Lung (tissue), 12 donors: ENCODE results near the gene ELP4. TPM values are rescaled to one million over a fixed set of nuclear protein-coding genes. Genes with fewer than 3 reads are reported as not detected.
A peak's percentile ranks its signal among the peaks of the same experiment; 100 is the strongest.
"Not testable (repeated sequence)": the region's sequence is repeated elsewhere in the genome, so short reads cannot be mapped to it uniquely, and the experiment has no call there.

Source experiments
- ATAC-seq: fragments of 200-7000 bp; cut with Tn5 transposase; one replicate; pipeline ENCODE4 v1.9.1; 2020; ENCODE audit warnings: moderate number of reproducible peaks; ENCODE audit not compliant: insufficient read depth, low FRiP score
- DNase-seq, 3 donors: peaks; one replicate each; pipeline ENCODE4 v3.0.0-alpha.2; 2013 to 2017
- H3K27ac ChIP-seq, 2 donors: one replicate each; pipeline ENCODE4 v1.5.1; 2013; ENCODE audit warnings: mild to moderate bottlenecking in 2 of 2, moderate library complexity in 2 of 2, control low read depth in 1 of 2, inconsistent platforms in 1 of 2, low read depth in 1 of 2, low read length in 1 of 2
- H3K27me3 ChIP-seq, 3 donors: one replicate each; pipeline ENCODE4 v1.5.1; 2013; ENCODE audit warnings: low read length in 2 of 3; ENCODE audit not compliant: control insufficient read depth in 3 of 3, insufficient read depth in 3 of 3
- H3K36me3 ChIP-seq, 4 donors: one replicate each; pipeline ENCODE4 v1.5.1; 2013; ENCODE audit warnings: low read length in 4 of 4, mild to moderate bottlenecking in 1 of 4, moderate library complexity in 1 of 4; ENCODE audit not compliant: control insufficient read depth in 4 of 4, insufficient read depth in 4 of 4
- H3K4me1 ChIP-seq, 5 donors: one replicate each; pipeline ENCODE4 v1.5.1; 2013; ENCODE audit warnings: low read length in 5 of 5, mild to moderate bottlenecking in 2 of 5, moderate library complexity in 1 of 5; ENCODE audit not compliant: control insufficient read depth in 5 of 5, insufficient read depth in 5 of 5
- H3K4me3 ChIP-seq: one replicate; pipeline ENCODE4 v1.5.1; 2013; ENCODE audit warnings: mild to moderate bottlenecking, control low read depth, moderate library complexity
- H3K9ac ChIP-seq, 2 donors: one replicate each; pipeline ENCODE4 v1.5.1; 2013; ENCODE audit warnings: low read length in 2 of 2, control low read depth in 1 of 2; ENCODE audit not compliant: insufficient read depth in 1 of 2
- H3K9me3 ChIP-seq, 4 donors: one replicate each; pipeline ENCODE4 v1.5.1; 2013; ENCODE audit warnings: low read length in 3 of 4, mild to moderate bottlenecking in 1 of 4, moderate library complexity in 1 of 4; ENCODE audit not compliant: control insufficient read depth in 4 of 4, insufficient read depth in 3 of 4
- CTCF ChIP-seq: IDR thresholded peaks from 2 replicates; pipeline ENCODE4 v1.5.1; 2012; ENCODE audit warnings: mild to moderate bottlenecking; ENCODE audit errors: control extremely low read depth, extremely low read depth
- WGBS, 2 donors: extraction: QIAGEN DNeasy Blood & Tissue Kit; methylation state at CpG; one replicate each; pipeline ENCODE4 v1.1.7; 2013; 5-methylcytosine and 5-hydroxymethylcytosine counted together
- polyA plus RNA-seq, 2 donors: library from polyadenylated mRNA; stranded (reverse); fragments of 200-250 nt; gene quantifications; one replicate each; pipeline ENCODE4 v1.2.1, GENCODE V29; 2013
- total RNA-seq, 2 donors: library from RNA; depleted of rRNA in 1 of 2; stranded (reverse); fragments of >200 nt in 1 of 2; gene quantifications; one replicate each; pipeline ENCODE4 v1.2.1, GENCODE V29; 2014 to 2021
- donor health status: control.
- donor health status: control.
- donor health status: Bipolar disorder and iron deficiency.
- donor health status: healthy.
- donor health status: DM: yes; HTN: yes; CAD: no.

The ELP4 gene
- total and polyA plus RNA-seq, 4 donors: 7.7 to 47.8 (median 13.7) TPM

GRCh38 chr11:31484497-31484896 is 25.1 kb upstream of the ELP4 start:
- Histone ChIP-seq H3K9ac (no peak overlapping the region), H3K4me1 (no peaks in the 10 kb centered on the region), H3K4me3 (no peak overlapping the region), H3K27me3 (no peaks in the 10 kb centered on the region), H3K27ac (no peak overlapping the region), H3K36me3 (peaks cover 0 to 3% (median 0%) of the 10 kb centered on the region in 4 donors), H3K9me3 (no peaks in the 10 kb centered on the region)
- WGBS, 2 donors: 85 to 91% methylated on average over 4 of the region's 4 CpGs
- no peak for TF ChIP-seq CTCF
- no peak for DNase-seq
- ATAC-seq: no peak

GRCh38 chr11:31487848-31488247 is 21.7 kb upstream of the ELP4 start:
- TF ChIP-seq CTCF: no peak
- no peak for ATAC-seq
- Histone ChIP-seq H3K27me3 (no peaks in the 10 kb centered on the region), H3K9ac (no peak overlapping the region), H3K4me3 (no peak overlapping the region), H3K27ac (no peak overlapping the region), H3K9me3 (no peaks in the 10 kb centered on the region), H3K4me1 (peaks cover 0 to 9% (median 6%) of the 10 kb centered on the region in 5 donors), H3K36me3 (peaks cover 0 to 6% (median 0%) of the 10 kb centered on the region in 4 donors)
- 17 to 32% methylated on average over 1 of the region's 1 CpG for WGBS, 2 donors
- peak in 2 of 3 donors; percentile 69 to 72 for DNase-seq

GRCh38 chr11:31492320-31492913 is 17.1 kb upstream of the ELP4 start:
- 89 to 92% methylated on average over 2 of the region's 2 CpGs for WGBS, 2 donors
- Histone ChIP-seq H3K4me3 (no peak overlapping the region), H3K36me3 (peaks cover 0 to 8% (median under 1%) of the 10 kb centered on the region in 4 donors), H3K9me3 (no peaks in the 10 kb centered on the region), H3K9ac (no peak overlapping the region), H3K27ac (no peak overlapping the region), H3K4me1 (peaks cover 0 to 9% (median 6%) of the 10 kb centered on the region in 5 donors), H3K27me3 (no peaks in the 10 kb centered on the region)
- DNase-seq (peak in 2 of 3 donors; percentile 19 to 66), ATAC-seq (no peak)
- TF ChIP-seq CTCF: no peak

GRCh38 chr11:31493235-31493634 is 16.3 kb upstream of the ELP4 start:
- Histone ChIP-seq H3K36me3 (peaks cover 0 to 5% (median under 1%) of the 10 kb centered on the region in 4 donors), H3K4me1 (peaks cover 0 to 9% (median 6%) of the 10 kb centered on the region in 5 donors), H3K9me3 (no peaks in the 10 kb centered on the region), H3K4me3 (no peak overlapping the region), H3K27me3 (no peaks in the 10 kb centered on the region), H3K9ac (no peak overlapping the region), H3K27ac (no peak overlapping the region)
- WGBS, 2 donors: 95 to 99% methylated on average over 4 of the region's 4 CpGs
- no peak for TF ChIP-seq CTCF
- DNase-seq: no peak
- ATAC-seq: no peak

DNA sequence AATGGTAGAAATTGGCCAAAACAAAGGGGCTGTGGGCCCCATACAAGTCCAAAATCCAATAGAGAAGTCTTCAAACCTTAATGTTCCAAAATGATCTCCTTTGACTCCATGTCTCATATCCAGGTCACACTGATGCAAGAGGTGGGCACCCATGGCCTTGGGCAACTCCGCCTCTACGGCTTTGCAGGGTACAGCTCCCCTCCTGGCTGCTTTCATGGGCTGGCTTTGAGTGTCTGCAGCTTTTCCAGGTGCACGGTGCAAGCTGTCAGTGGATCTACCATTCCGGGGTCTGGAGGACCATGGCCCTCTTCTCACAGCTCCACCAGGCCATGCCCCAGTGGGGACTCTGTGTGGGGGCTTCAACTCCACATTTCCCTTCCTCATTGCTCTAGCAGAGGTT is 15.8 kb upstream of the ELP4 start:
- not testable (repeated sequence) for H3K4me1 ChIP-seq, H3K27me3 ChIP-seq, H3K9ac ChIP-seq, H3K36me3 ChIP-seq, H3K27ac ChIP-seq, DNase-seq, H3K9me3 ChIP-seq, H3K4me3 ChIP-seq, ATAC-seq
- WGBS, 2 donors: 96 to 98% methylated on average over 4 of the region's 4 CpGs
